ENCODE results near the gene CHIC2.

- TF ChIP-seq POLR2AphosphoS5 (IDR thresholded peaks at IDR 0.05; ENCODE audit: low read depth) (no peak), CTCF (IDR thresholded peaks at IDR 0.05; ENCODE audit: insufficient read depth, low read length) (no peak), REST (IDR thresholded peaks at IDR 0.05; ENCODE audit: insufficient replicate concordance, low read depth) (no peak)
Observed at GRCh38 chr4:54103190-54103574, 38.8 kb upstream of the CHIC2 start.
